ENCODE data around the gene PRELP. TPM values are rescaled to one million over a fixed set of nuclear protein-coding genes. Genes with fewer than 3 reads are reported as not detected.
A peak's percentile ranks its signal among the peaks of the same experiment; 100 is the strongest.

The PRELP gene
- total RNA-seq, 3 donors from 2014 or later = 27.4 to 132 (median 42.0) TPM

DNA sequence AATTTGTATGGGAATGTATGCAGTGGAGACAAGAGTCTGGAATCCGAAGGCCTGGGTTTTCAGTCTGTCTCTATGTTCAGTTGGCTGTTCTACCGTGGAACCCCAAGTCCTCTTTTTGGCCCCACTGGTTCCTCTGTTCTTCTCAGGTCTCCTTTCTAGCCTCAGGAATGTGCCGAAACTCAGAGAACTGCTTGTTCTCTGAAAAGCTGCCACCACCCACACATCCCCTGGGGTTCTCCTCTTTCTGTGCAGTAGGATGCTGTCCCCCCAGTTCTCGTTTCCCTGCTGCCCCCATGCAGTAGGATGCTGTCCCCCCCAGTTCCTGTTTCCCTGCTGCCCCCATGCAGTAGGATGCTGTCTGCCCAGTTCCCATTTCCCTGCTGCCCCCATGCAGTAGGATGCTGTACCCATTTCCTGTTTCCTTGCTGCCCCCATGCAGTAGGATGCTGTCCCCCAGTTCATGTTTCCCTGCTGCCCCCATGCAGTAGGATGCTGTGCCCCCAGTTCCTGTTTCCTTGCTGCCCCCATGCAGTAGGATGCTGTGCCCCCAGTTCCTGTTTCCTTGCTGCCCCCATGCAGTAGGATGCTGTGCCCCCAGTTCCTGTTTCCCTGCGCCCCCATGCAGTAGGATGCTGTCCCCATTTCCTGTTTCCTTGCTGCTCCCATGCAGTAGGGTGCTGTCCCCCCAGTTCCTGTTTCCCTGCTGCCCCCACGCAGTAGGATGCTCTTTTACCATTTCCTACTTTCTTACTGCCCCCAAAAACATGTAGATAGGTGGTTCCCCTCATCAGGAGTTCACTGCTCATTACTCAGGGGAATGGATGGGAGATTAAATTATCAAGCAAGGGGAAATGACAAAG lies 53.6 kb downstream of the PRELP start:
- Histone ChIP-seq H3K9me3 (no peaks in the 10 kb centered on the region), H3K4me3 (no peak overlapping the region), H3K4me1 (no peaks in the 10 kb centered on the region), H3K27ac (peak overlapping the region in 1 of 2 donors; percentile 25), H3K27me3 (no peaks in the 10 kb centered on the region), H3K36me3 (no peaks in the 10 kb centered on the region)
- TF ChIP-seq POLR2A (IDR thresholded peaks at IDR 0.05) = no peak
- TF ChIP-seq POLR2AphosphoS5 (IDR thresholded peaks at IDR 0.05) = no peak
- TF ChIP-seq, protein P1, sequence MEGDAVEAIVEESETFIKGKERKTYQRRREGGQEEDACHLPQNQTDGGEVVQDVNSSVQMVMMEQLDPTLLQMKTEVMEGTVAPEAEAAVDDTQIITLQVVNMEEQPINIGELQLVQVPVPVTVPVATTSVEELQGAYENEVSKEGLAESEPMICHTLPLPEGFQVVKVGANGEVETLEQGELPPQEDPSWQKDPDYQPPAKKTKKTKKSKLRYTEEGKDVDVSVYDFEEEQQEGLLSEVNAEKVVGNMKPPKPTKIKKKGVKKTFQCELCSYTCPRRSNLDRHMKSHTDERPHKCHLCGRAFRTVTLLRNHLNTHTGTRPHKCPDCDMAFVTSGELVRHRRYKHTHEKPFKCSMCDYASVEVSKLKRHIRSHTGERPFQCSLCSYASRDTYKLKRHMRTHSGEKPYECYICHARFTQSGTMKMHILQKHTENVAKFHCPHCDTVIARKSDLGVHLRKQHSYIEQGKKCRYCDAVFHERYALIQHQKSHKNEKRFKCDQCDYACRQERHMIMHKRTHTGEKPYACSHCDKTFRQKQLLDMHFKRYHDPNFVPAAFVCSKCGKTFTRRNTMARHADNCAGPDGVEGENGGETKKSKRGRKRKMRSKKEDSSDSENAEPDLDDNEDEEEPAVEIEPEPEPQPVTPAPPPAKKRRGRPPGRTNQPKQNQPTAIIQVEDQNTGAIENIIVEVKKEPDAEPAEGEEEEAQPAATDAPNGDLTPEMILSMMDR (IDR thresholded peaks at IDR 0.05) = no peak
- DNase-seq (ENCODE audit: low spot score in 2 of 2) = no peak
- intact Hi-C loops (cut with DNase I; ENCODE audit: low total_unique reads) = no loop called here

DNA sequence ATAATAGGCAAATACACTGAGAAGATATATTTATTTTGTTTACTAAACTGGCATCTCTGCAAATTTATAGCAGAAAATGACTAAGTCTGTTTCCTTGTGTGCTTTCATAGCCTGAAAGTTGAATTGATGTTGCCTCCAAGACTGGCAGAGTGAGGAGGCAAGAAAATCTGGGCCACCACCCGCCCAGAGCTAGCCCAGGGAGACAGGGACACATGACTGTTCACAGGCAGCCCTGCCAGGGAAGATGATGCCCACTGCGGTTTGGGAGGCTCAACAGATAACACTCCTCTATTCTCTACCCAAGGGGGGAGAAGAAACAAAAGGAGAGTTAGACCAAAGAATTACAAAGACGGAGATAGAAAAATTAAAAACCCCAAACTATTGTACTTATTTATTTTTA lies 55.5 kb downstream of the PRELP start:
- Histone ChIP-seq H3K27ac (no peak overlapping the region), H3K9me3 (no peaks in the 10 kb centered on the region), H3K4me3 (no peak overlapping the region), H3K4me1 (no peaks in the 10 kb centered on the region), H3K27me3 (no peaks in the 10 kb centered on the region), H3K36me3 (no peaks in the 10 kb centered on the region)
- intact Hi-C loops (cut with DNase I; ENCODE audit: low total_unique reads) = loop anchor here (5.0 kb wide), 1 partner anchor 879 kb away; no protein-coding TSS in a partner anchor
- DNase-seq (ENCODE audit: low spot score in 2 of 2) = no peak
- TF ChIP-seq, protein P1 (IDR thresholded peaks at IDR 0.05) = no peak
- TF ChIP-seq POLR2AphosphoS5 (IDR thresholded peaks at IDR 0.05) = no peak
- TF ChIP-seq POLR2A (IDR thresholded peaks at IDR 0.05) = no peak

DNA sequence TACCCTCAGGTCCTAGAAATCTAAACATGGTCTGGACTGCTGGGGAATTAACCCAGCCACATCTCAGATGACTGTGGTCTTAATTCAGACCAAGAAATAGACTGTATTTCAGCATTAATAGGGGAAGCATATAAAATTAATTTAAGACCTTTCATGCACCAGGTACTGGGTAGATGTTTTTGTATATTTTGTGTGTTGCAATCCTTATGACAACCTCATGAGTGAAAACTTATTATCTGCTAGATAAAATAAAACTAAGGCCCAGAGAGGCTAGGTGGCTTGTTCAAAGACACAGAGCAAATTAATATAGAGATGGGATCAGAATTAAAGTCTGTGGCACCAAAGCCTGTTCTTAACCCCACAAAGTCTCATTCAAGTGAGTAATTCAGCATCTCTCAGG lies 58.4 kb downstream of the PRELP start:
- H3K9me3 ChIP-seq = no peaks in the 10 kb centered on the region
- TF ChIP-seq POLR2AphosphoS5 (IDR thresholded peaks at IDR 0.05) (no peak), POLR2A (IDR thresholded peaks at IDR 0.05) (no peak)
- TF ChIP-seq, protein P1 (IDR thresholded peaks at IDR 0.05) = no peak
- no peaks in the 10 kb centered on the region for H3K36me3 ChIP-seq
- no peak for DNase-seq (ENCODE audit: low spot score in 2 of 2)
- no peaks in the 10 kb centered on the region for H3K27me3 ChIP-seq
- H3K4me3 ChIP-seq = no peak overlapping the region
- intact Hi-C loops (cut with DNase I; ENCODE audit: low total_unique reads) = loop anchor here (5.0 kb wide), 1 partner anchor 882 kb away; no protein-coding TSS in a partner anchor
- no peaks in the 10 kb centered on the region for H3K4me1 ChIP-seq
- peak overlapping the region in 1 of 2 donors; percentile 26 for H3K27ac ChIP-seq

DNA sequence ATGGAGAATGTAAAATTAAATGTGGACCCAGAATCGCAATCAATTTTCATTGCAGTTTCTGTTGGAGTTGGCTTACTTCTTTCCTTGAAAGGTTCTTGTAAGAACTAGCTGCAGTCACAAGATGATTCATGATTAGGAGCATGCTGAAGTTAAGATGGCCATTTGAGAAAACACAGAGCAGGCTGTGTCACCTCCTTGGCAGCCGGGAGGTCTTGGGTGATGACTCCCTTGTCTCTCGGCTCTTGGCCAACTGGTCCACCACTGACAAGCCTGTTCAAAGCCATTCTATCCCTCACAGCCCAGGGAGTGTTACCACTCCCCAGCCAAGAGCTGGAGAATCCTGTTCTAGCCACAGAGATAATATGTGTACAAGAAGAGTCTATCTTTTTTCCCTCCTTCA lies 58.9 kb downstream of the PRELP start:
- Histone ChIP-seq H3K36me3 (no peaks in the 10 kb centered on the region), H3K4me1 (no peaks in the 10 kb centered on the region), H3K4me3 (no peak overlapping the region), H3K27me3 (no peaks in the 10 kb centered on the region), H3K9me3 (no peaks in the 10 kb centered on the region), H3K27ac (peak overlapping the region in 1 of 2 donors; percentile 26)
- intact Hi-C loops (cut with DNase I; ENCODE audit: low total_unique reads) = loop anchor here (5.0 kb wide), 1 partner anchor 882 kb away; no protein-coding TSS in a partner anchor
- TF ChIP-seq POLR2AphosphoS5 (IDR thresholded peaks at IDR 0.05) = peak; percentile 19 to 75 (median 44)
- TF ChIP-seq, protein P1 (IDR thresholded peaks at IDR 0.05) = no peak
- no peak for TF ChIP-seq POLR2A (IDR thresholded peaks at IDR 0.05)
- peak; percentile 40 to 61 for DNase-seq (ENCODE audit: low spot score in 2 of 2)

DNA sequence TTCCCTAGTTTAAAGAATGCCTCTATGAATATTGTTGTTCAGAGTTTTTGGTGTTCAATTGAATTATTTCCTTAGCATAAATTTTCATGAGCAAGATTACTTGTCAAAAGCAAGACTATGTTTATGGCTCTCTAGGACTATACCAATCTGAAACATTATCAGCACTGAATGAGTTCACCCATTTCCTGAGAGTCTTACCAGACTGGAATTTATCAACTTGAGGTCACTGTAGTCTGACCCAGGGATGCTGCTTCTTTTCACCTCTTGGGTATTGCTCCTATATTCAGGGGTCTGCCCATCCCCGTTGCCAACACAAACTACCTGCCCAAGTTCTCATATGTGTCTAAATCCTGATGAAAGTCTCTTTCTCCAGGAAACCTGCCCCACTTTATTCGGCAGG lies 61.0 kb downstream of the PRELP start:
- Histone ChIP-seq H3K9me3 (no peaks in the 10 kb centered on the region), H3K4me1 (no peaks in the 10 kb centered on the region), H3K27me3 (no peaks in the 10 kb centered on the region), H3K36me3 (no peaks in the 10 kb centered on the region), H3K27ac (no peak overlapping the region), H3K4me3 (no peak overlapping the region)
- DNase-seq (ENCODE audit: low spot score in 2 of 2) = no peak
- intact Hi-C loops (cut with DNase I; ENCODE audit: low total_unique reads) = no loop called here
- TF ChIP-seq POLR2A (IDR thresholded peaks at IDR 0.05) (no peak), POLR2AphosphoS5 (IDR thresholded peaks at IDR 0.05) (no peak)
- TF ChIP-seq, protein P1 (IDR thresholded peaks at IDR 0.05) = no peak

All from breast epithelium (tissue), 4 donors.